Stimulated activated CD8-positive, alpha-beta memory T cell treated with anti-CD3 and anti-CD28 coated beads, Interleukin-15, amount 100 ng/mL, for 4 hours (primary cell): ENCODE data around the gene ZBTB16.

ENCODE experiments used
- DNase-seq, 2 donors: peaks; one replicate each; pipeline ENCODE4 v3.0.0-alpha.2; 2020; ENCODE audit warnings: low read depth in 2 of 2

The ZBTB16 gene

DNA sequence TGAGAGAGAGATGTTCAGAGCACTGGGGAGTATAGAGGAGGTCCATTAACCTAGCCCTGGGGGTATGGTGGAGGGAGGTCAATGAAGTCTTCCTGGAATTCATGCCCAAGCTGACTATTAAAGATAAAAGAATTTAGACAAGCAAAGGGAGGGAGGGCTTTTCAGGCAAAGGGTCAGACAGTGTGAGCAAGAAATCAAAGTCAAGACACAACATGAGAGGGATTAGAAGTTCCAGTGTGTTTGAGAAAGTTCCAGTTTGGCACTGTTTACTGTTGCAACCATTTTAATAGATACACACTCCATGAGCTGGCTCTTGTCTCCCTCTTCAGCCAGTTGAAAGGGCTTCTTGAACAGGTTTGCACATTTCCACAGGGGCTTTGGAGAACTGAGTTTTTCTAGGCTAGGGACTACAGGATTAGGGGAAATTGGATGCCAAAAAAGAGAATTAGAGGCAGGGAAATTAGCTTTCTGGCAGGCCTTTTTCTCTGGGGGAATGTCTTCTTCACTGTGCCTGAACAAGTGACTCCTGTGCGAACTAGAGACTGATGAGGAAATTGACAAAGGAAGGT, 222.0 kb downstream of the ZBTB16 start:
- DNase-seq: no peak

DNA sequence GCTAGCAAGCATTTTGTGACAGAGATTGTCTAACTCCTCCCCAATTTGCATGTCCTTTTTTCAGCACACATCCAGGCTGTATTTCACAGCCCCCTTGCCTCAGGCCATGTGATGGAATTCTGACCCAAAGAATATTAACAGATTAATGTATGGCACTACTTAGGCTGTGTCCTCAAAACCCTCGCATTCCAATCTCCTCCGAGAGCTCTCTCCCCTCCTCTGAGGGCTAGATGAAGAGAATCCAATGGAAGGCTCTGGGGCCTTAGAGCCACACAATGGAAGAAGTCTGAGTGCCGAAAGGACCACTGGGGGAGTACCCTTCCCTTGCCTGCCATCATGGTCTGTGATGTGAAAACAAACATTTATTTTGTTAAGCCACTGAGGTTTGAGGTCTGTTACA, 223.0 kb downstream of the ZBTB16 start:
- DNase-seq: no peak

DNA sequence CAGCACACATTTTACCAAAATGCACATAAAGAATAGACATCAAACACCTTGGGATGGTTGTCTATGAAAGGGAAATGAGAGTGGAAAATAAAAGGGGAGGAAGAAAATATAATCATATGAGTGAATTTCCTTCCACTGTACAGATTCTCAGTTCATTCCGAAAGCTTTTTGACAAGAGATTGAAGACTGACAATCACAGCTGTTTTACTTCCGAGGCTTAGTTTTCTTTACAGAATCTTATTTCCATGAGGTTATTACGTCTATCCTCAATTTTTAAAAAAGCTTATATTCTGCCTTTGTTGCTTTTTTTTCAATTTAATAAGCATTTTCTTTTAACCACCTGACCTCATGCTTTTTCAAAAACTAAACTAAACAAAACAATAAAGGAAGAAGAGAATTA, 223.9 kb downstream of the ZBTB16 start:
- DNase-seq: no peak

DNA sequence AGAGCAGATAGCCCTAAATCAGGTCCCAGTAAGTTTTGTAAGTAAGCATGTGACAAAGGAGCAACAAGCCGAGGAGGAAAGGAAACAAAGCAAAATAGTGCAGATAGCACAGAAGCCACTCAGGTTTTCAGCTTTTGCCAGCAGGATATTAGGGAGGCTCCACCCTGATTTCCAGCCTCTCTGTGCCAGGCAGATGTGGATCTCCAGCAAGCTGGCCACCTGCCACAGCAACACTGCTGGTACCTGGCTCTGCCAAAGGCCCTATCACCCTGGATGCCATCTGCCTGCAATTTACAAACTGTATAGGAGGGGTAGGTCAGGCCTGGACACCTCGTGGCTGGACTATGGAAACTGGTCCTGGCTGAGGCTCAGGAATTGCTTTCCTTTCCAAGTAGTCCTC, 224.5 kb downstream of the ZBTB16 start:
- DNase-seq: no peak

DNA sequence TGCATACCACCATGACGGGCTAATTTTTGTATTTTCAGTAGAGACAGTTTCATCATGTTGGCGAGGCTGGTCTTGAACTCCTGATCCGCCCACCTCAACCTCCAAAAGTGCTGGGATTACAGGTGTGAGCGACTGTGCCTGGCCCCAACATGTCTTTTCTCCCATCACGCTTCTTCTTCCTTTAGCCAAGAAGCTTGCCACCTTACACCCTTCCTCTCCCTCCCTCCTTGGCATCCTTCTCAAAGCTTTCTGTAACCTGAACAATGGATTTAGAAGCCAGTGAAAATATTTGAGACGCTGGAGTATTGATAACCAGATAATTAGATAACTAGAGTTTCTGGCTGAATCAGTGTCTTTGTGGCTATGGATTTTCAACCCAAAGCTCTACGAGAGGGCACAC, 225.4 kb downstream of the ZBTB16 start:
- no peak for DNase-seq

DNA sequence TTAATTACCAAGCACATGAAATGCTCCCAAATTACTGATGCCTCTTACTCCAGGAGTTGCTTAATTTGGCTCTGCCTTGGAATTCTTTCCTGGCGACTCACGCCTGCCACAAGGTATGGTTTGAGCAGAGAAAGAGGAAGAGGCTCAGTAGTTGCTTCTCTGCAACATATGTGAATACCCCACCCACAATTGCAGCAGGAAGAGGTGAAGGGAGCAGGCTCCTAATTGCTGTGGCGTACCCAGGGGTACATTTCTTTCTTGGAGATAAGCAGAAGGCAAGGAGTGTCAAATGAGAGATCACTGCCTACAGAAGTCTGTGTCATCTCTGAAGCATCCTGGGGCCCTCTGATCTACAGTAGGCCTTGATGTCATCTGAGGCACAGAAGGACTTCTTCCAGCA, 226.1 kb downstream of the ZBTB16 start:
- no peak for DNase-seq

DNA sequence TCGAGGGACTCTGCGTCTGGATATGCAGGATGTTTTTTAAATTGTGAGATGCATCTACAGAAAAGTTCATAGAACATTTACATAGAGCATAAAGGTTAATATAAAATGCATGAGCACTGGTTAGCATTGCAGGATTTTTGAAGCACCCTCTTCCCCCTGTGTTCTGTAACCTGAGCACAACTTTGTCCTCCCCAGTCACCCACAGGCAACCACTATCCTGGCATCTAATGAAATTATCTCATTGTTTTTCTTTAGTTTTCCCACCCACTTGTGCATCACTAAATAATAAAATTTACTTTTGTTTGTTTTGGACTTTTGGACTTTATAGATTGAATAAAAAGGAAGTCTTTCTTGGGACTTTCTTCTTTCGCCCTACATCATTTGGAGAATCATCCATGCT, 226.7 kb downstream of the ZBTB16 start:
- no peak for DNase-seq

DNA sequence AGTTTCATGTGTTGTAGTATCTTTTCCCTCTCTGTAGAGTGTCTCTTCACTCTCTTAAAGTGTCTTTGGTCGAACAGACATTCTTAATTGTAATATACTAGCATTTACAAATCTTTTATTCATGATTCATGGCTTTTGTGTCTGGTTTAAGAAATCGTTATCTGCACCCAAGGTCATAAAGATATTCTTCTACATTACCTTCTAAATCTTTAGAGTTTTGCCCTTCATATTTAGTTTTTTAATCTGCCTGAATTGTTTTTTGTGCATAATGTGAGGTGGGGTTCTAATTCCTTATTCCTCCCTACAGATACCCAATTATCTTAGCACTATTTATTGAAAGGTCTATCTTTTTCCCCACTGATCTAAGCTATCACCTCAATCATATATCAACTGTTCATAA, 227.6 kb downstream of the ZBTB16 start:
- no peak for DNase-seq

DNA sequence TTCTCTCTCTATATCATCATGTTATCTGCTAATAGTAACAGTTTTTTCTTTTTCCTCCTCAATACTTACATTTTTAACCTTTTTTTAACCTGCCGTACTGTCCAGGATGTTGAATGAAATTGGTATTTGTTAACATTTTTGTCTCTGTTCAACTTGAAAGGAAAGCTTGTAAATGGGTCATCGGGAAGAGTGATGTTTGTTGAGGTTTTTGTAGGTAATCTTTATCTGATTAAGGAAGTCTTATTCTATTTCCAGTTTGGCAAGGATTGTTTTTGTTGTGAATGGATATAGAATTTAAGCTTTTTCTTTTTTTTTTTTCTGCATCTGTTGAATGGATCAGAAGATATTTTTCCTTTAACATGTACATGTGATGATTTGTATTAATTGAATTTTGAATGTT, 228.6 kb downstream of the ZBTB16 start:
- no peak for DNase-seq

DNA sequence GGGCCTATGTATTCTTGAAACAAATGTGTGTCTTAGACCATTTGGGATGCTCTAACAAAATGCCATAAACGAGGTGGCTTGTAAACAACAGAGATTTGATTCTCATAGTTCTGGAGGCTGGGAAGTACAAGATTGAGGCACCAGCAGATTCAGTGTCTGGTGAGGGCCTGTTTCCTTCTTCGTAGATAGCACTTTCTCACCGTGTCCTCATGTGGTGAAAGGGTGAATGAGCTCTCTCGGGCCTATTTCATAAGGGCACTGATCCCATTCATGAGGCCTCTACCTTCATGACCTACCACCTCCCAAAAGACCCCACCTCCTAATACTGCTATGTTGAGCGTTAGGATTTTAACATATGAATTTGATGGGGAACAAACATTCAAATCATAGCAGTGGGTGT, 230.3 kb downstream of the ZBTB16 start:
- DNase-seq: no peak

DNA sequence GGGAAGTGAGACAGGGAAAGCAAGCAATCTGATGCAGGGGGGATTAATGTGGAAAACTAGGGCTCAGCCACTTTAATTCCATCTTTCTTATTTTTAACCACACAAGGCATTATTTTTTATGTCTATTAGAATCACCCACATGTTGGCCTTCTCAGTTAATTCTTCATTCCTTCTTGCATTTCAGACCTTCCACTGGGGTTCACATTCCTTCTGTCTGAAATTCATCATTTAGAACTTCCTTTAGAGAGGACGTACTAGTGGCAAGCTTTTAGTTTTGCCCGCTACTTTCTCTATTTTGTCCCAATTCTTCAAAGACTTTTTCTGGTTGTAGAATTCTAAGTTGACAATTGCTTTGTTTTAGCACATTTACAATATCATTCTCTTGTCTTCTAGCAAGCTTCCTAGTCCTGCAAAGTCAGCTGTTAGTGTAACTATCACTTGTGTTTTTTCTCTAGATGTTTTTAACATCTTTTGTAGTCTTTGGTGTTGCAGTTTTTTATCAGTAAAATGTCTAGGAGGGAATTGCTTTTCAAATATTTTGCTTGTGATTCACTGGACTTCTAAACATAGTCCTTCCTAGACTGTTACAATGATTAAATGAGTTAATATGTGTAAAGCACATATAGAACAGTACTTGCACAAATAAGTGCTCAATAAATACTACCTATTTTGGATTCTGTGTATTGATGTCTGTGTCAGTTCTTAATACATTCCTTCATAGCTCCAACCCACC, 231.2 kb downstream of the ZBTB16 start:
- no peak for DNase-seq

DNA sequence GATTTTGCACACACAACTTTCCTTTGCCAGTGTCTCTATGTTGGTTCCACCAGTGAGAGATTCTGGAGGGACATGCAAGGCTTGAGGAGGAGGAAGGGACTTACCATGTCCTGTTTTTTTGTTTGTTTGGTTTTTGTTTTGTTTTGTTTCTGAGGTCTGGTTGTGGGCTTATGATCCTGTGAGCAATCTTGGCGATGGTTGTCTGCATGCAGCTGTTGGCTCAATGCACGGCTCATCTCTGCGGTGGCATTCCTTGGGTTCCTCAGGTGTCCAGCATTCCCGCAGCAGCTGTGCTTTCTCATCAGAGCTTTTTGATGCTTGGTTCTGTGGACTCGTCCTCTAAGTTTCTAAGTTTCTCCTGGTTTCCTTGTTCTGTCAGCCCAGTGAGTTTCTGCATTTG, 231.9 kb downstream of the ZBTB16 start:
- DNase-seq: no peak

DNA sequence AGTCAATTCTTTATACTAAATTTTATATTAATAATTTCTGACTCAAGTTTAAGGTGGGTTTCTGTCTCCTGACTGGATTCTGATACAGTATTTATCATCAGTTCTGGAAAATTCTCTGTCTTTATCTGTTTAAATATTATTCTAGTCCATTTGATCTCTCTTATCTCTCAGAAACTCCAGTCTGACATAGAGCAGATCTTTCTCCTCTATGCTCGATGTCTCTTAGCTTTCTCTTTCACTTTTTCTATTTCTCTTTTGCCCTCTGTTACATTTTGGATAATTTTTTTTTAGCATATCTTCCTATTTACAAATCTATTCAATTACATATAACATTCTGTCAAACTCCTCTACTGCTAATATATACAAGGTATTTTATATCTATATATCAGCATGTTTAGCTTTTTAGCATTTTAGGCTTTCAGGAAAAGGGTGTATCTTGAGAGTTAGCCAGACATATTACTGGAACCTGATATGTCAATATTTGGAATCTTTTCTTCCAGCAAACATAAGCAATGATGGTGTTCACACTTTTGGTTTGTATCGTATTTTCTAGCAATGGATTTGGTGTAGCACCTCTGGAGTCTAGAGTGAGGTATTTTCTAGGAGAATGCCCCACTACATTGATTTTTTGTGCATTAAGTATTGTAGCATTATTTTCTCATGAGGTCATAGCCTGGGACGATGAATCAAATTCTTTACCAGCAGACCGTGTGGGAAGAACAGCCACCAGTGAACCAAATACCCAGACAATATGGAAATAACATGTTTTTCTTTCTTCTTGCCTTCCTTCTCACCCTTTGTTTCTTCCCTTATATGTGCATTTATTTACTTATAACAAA, 232.6 kb downstream of the ZBTB16 start:
- DNase-seq: no peak

DNA sequence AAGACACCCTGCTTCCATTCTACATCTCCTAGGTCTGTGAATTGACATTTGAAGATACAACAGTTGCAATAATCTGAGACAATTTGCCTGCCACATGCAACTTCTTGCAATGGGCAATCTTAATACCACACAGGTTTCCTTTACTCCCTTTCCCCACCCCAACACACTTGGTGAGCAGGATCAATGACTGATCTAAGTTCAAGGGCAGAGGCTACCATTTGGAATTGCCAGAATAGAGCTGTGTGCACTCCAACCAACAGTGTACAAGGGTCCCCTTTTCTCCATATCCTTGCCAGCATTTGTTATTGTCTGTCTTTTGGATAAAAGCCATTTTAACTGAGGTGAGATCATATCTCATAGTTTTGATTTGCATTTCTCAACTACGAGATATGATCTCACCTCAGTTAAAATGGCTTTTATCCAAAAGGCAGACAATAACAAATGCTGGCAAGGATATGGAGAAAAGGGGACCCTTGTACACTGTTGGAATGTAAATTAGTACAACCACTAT, 233.7 kb downstream of the ZBTB16 start:
- DNase-seq: no peak

DNA sequence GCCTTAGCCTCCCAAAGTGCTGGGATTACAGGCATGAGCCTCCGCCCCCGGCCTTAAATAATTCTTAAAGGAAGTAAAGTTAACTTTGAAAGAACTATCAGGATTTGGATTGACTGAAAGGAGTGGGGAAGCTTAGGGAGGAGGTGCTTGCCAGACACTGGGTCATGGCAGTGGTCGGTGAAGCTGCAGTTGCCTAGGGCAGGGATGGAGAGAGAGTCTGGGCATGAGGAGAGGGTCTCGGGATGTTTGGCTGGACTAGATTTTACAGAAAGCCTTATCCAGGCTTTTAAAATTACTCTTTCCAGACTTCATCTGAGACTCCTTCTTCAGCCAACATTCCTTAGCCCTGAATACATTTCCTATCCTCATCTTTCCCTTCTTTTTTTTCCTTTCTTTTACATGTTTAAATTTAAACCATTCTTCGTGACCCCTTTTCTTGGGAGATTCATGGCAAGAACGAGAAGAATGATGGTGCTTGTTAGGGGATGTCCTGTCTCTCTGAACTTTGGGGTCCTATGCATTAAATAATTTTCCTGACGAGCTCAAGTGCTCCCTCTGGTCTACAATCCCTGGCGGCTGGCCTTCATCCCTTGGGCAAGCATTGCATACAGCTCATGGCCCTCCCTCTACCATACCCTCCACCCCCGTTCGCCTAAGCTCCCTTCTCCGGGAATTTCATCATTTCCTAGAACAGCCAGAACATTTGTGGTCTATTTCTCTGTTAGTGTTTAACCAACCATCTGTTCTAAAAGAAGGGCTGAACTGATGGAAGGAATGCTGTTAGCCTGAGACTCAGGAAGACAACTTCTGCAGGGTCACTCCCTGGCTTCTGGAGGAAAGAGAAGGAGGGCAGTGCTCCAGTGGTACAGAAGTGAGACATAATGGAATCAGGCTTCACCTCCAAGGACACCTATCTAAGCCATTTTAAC, 236.4 kb downstream of the ZBTB16 start, which contains the start of gene NNMT:
Gene NNMT (plus strand): TSS at position 724 of the 929 bp plus-strand sequence. CDS start 158 bp downstream, at position 882.
- no peak for DNase-seq

DNA sequence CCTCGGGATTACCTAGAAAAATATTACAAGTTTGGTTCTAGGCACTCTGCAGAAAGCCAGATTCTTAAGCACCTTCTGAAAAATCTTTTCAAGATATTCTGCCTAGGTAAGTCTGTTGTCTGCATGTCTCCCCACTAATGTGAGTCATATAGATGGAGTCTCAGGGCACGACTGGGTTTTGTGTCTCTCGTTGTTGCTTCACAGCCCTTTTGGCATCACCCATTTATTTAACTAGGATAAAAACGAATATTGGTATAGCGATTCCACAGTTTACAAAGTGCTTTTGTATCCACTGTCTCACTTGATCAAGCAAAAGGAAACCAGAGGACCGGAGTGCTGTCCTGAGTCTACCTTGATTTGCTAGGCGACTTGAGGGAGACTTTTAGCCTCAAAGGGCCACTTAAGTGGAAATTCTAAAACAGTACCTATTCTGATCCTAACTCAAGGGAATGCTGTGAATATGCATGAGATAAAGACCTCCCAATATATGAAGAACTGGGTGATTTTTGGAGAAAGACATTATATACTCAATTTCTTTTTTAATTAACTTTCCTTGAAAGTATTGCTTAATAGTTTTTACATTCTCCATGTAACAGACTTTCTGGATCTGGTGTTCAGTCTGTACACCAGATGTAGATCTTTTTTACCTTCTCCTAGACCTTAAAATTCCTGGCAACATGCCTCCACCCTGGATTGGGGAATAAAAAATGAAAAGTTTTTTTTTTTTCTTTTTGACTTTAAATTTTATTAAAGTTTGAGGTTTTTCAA, 237.3 kb downstream of the ZBTB16 start:
- no peak for DNase-seq

DNA sequence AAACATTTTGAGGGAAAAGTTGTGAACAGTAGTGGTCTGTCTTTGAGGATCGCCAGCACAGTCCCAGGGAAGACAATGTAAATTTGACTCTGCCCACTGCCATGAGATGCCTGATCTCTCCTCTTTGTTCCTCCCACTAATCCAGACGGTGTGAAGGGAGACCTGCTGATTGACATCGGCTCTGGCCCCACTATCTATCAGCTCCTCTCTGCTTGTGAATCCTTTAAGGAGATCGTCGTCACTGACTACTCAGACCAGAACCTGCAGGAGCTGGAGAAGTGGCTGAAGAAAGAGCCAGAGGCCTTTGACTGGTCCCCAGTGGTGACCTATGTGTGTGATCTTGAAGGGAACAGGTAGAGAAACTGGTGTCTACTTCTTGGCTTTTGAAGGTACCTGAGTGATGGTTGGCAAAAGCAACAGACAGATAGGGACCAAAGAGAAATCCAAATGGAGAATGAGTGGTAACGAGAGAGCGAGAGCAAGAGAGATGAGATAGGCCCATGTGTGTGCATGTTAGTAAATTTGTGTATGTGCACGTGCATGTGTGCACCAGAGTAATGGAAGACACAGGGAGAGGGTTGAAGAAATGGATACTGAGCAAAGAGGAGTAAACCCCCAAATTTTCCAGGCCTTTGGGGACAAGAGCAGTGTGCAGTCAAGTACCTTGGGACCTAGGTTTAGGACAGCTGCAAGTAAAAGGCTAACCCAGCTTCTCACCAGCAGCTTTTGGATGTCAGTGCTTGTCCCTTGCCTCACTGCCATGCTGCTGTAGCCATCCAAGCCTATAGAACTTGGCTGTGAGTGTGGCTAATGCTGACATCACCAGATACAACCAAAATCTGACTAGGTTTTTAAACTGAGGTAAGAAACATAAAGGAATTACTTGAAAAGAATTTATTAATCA, 238.5 kb downstream of the ZBTB16 start:
- DNase-seq: no peak

DNA sequence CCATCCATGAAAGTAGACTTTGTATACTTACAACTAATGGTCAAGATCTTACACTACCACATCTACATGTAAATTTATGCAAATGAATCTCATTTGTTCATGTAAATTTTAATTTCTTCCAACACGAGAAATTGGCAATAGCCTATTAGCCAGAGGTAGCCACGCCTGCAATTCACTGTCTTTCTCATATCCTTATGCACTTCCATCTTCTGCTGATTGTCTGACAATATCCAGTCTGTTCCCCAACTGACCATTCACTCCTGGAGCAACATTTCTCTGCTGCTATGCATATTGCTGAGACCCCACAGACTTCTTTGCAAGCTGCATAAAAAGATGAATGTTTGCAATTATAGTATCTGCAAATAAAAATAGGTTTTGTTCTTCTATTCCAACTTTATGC, 239.2 kb downstream of the ZBTB16 start:
- DNase-seq: no peak
